Endothelial cell of umbilical vein (primary cell): ENCODE measurements around the gene PHC2. TPM values are rescaled to one million over a fixed set of nuclear protein-coding genes. Genes with fewer than 3 reads are reported as not detected.

Experiments
- BruUV-seq: library from RNA; stranded (reverse); fragments of 400-500 nt; replicated peaks from 2 replicates; lab custom pipeline; 2021; lab: Mats Ljungman, UMichigan
- CTCF ChIA-PET: fragments of 300-600, 350-600 bp; sonication (Branson Sonifier 250); formaldehyde crosslinking; loops from one replicate; lab custom pipeline; 2021; ENCODE audit warnings: antibody characterized with exemption, inconsistent platforms; lab: Charles Lee
- POLR2A ChIA-PET: fragments of 300-600, 350-600 bp; sonication (Branson Sonifier 250); formaldehyde crosslinking; loops from one replicate; lab custom pipeline; 2021; ENCODE audit warnings: antibody characterized with exemption, inconsistent platforms; lab: Charles Lee
- DNase-seq: peaks from one replicate; pipeline ENCODE4 v3.0.0-alpha.2; 2011; ENCODE audit warnings: low read depth, low spot score
- FAIRE-seq: peaks from 2 replicates; lab custom pipeline; 2011; peaks lifted over from hg19 to GRCh38; lab: Jason Lieb, UNC
- H2AFZ ChIP-seq: 2 replicates; pipeline ENCODE4 v1.6.0; 2012; ENCODE audit warnings: low read depth, low read length, control low read depth, inconsistent platforms
- H3K27ac ChIP-seq: 2 replicates; pipeline ENCODE4 v1.5.1; 2011; ENCODE audit warnings: low read depth, mild to moderate bottlenecking, control low read depth, low read length, moderate library complexity; ENCODE audit not compliant: insufficient read depth
- H3K27me3 ChIP-seq, 2 experiments: 2 replicates each; pipeline versions ENCODE4 v1.6.0 to v1.6.1; 2011; ENCODE audit warnings: low read length in 2 of 2, mixed read lengths in 1 of 2; ENCODE audit not compliant: control insufficient read depth in 2 of 2, insufficient read depth in 2 of 2
- H3K36me3 ChIP-seq, 2 experiments: 2 replicates in 1 of 2; 3 replicates in 1 of 2; pipeline ENCODE4 v1.5.1; 2011; ENCODE audit warnings: low read length in 2 of 2, mild to moderate bottlenecking in 1 of 2, moderate library complexity in 1 of 2; ENCODE audit not compliant: control insufficient read depth in 2 of 2, insufficient read depth in 2 of 2; ENCODE audit errors: extremely low read depth in 1 of 2
- H3K4me1 ChIP-seq: 3 replicates; pipeline ENCODE4 v1.5.1; 2011; ENCODE audit warnings: mild to moderate bottlenecking, low read length; ENCODE audit not compliant: control insufficient read depth, insufficient read depth; ENCODE audit errors: extremely low read depth
- H3K4me2 ChIP-seq: 2 replicates; pipeline ENCODE4 v1.6.1; 2011; ENCODE audit warnings: low read length, control low read depth, mixed read lengths; ENCODE audit not compliant: insufficient read depth
- H3K4me3 ChIP-seq, 3 experiments: fragments of 200-600 bp in 1 of 3; sonication (generic), shearing (Covaris generic) in 1 of 3; replicated peaks in 1 of 3; 2 replicates each; pipeline ENCODE4 v1.5.1; 2011 to 2016; ENCODE audit warnings: control low read depth in 3 of 3, low read length in 3 of 3, mild to moderate bottlenecking in 2 of 3, inconsistent platforms in 1 of 3, low read depth in 1 of 3, moderate library complexity in 1 of 3; ENCODE audit not compliant: insufficient read depth in 1 of 3
- H3K79me2 ChIP-seq: 2 replicates; pipeline ENCODE4 v1.6.0; 2012; ENCODE audit warnings: low read length, inconsistent platforms; ENCODE audit not compliant: control insufficient read depth, insufficient read depth
- H3K9ac ChIP-seq: replicated peaks from 2 replicates; pipeline ENCODE3; 2011; ENCODE audit warnings: low read length, control low read depth; ENCODE audit not compliant: insufficient read depth; ENCODE audit errors: extremely low read depth
- H3K9me1 ChIP-seq: replicated peaks from 3 replicates; pipeline ENCODE4 v1.6.0; 2011; ENCODE audit warnings: mild to moderate bottlenecking, low read length; ENCODE audit not compliant: control insufficient read depth, insufficient read depth; ENCODE audit errors: extremely low read depth
- H3K9me3 ChIP-seq: replicated peaks from 2 replicates; pipeline ENCODE4 v1.5.1; 2012; ENCODE audit warnings: low read length, inconsistent platforms; ENCODE audit not compliant: control insufficient read depth, insufficient read depth
- H4K20me1 ChIP-seq: replicated peaks from 2 replicates; pipeline ENCODE3; 2011; ENCODE audit warnings: mild to moderate bottlenecking, low read length; ENCODE audit not compliant: control insufficient read depth, insufficient read depth; ENCODE audit errors: extremely low read depth
- CTCF ChIP-seq, 2 donors: IDR thresholded peaks; 1 replicate in 1 of 2; 2 replicates in 1 of 2; pipeline ENCODE4 v1.5.1; 2011; ENCODE audit warnings: low read length in 2 of 2, mild to moderate bottlenecking in 2 of 2, moderate library complexity in 2 of 2, control low read depth in 1 of 2, inconsistent platforms in 1 of 2, low read depth in 1 of 2; ENCODE audit not compliant: insufficient read depth in 1 of 2; ENCODE audit errors: extremely low read depth in 1 of 2
- EZH2 ChIP-seq: IDR thresholded peaks from 2 replicates; pipeline ENCODE4 v1.6.1; 2012; ENCODE audit warnings: borderline replicate concordance, low read depth, mild to moderate bottlenecking, moderate library complexity, low read length, inconsistent platforms; ENCODE audit not compliant: severe bottlenecking
- FOS ChIP-seq: IDR thresholded peaks from 2 replicates; pipeline ENCODE4 v1.6.1; 2011; ENCODE audit warnings: mild to moderate bottlenecking, low read length, moderate library complexity, borderline replicate concordance; ENCODE audit not compliant: insufficient read depth
- GATA2 ChIP-seq: IDR thresholded peaks from 2 replicates; pipeline ENCODE4 v1.7.0; 2011; ENCODE audit warnings: low read depth, mild to moderate bottlenecking, moderate library complexity, mixed read lengths, low read length; ENCODE audit not compliant: insufficient read length, insufficient read depth
- JUN ChIP-seq: IDR thresholded peaks from 2 replicates; pipeline ENCODE4 v1.6.1; 2011; ENCODE audit warnings: borderline replicate concordance, low read depth; ENCODE audit not compliant: insufficient read length, insufficient read depth
- MAX ChIP-seq: IDR thresholded peaks from 2 replicates; pipeline ENCODE4 v1.6.1; 2011; ENCODE audit not compliant: insufficient read depth, insufficient read length
- MYC ChIP-seq: IDR thresholded peaks from one replicate; pipeline ENCODE4 v1.6.1; 2011; ENCODE audit warnings: mild to moderate bottlenecking, low read depth, low read length
- POLR2A ChIP-seq: IDR thresholded peaks from 2 replicates; pipeline ENCODE4 v1.6.1; 2012; ENCODE audit warnings: low read depth, mild to moderate bottlenecking, control low read depth, low read length
- POLR2AphosphoS5 ChIP-seq: IDR thresholded peaks from 2 replicates; pipeline ENCODE4 v1.6.1; 2012; ENCODE audit warnings: low read depth, mild to moderate bottlenecking, control low read depth, low read length, moderate library complexity; ENCODE audit not compliant: insufficient read depth
- dilution Hi-C: fragments of 300-500 bp; cut with MboI; formaldehyde crosslinking; loops from one replicate; pipeline ENCODE4 v1.15.0; 2019; ENCODE audit warnings: low sequenced_read_pairs; ENCODE audit not compliant: extremely low pct_ligation_motif_present
- intact Hi-C: fragments of 100-400 bp; cut with micrococcal nuclease; formaldehyde crosslinking; loops from one replicate; pipeline ENCODE4 v1.10.0; 2022
- polyA plus RNA-seq, 4 experiments: library from polyadenylated mRNA; depleted of rRNA in 3 of 4; stranded (reverse) in 3 of 4; unstranded in 1 of 4; fragments of >200 nt; gene quantifications; 2 replicates each; pipeline versions ENCODE4 v1.2.1 to v1.2.3, GENCODE V29; 2011 to 2012; ENCODE audit warnings: missing spikeins in 1 of 4
- total RNA-seq: library from RNA; stranded (reverse); gene quantifications from 2 replicates; pipeline ENCODE4 v1.2.3, GENCODE V29; 2021

The PHC2 gene
- total and polyA plus RNA-seq, 2 donors (not counting 3 experiments of a cell fraction or from before 2014, with no cell fraction given): 65.6 to 79.0 TPM

- no peaks in the 10 kb centered on the region for H4K20me1 ChIP-seq
- ChIA-PET POLR2A (no interaction called here), CTCF (interaction anchor here (1.0 to 4.8 kb wide), 2 partner anchors 10 to 88 kb away, joined by 3 to 37 read pairs; partner anchors contain the start of gene ZSCAN20)
- peaks cover 16% of the 10 kb centered on the region for H3K4me1 ChIP-seq
- no peaks in the 10 kb centered on the region for H3K9me3 ChIP-seq
- BruUV-seq: no TSS peak
- H3K27me3 ChIP-seq: no peaks in the 10 kb centered on the region
- TF ChIP-seq MYC: no peak
- no peak for TF ChIP-seq POLR2AphosphoS5
- no peak for TF ChIP-seq GATA2
- TF ChIP-seq POLR2A: no peak
- no peak for TF ChIP-seq MAX
- TF ChIP-seq JUN: no peak
- TF ChIP-seq CTCF (IDR thresholded peaks at IDR 0.05; ENCODE audit: extremely low read depth in 1 of 2, insufficient read depth in 1 of 2, low read depth in 1 of 2, low read length in 2 of 2): no peak
- no peak for TF ChIP-seq FOS
- TF ChIP-seq EZH2: no peak
- FAIRE-seq (no peak), DNase-seq (no peak)
- dilution Hi-C loops (no loop called here), intact Hi-C loops (no loop called here)
- H3K4me2 ChIP-seq: no peak overlapping the region
- H2AFZ ChIP-seq: no peak overlapping the region
- H3K9ac ChIP-seq: no peak overlapping the region
- no peak overlapping the region for H3K27ac ChIP-seq
- H3K4me3 ChIP-seq: no peak overlapping the region
- no peaks in the 10 kb centered on the region for H3K79me2 ChIP-seq
- no peaks in the 10 kb centered on the region for H3K36me3 ChIP-seq
- no peaks in the 10 kb centered on the region for H3K9me1 ChIP-seq
These were observed 29.2 kb upstream of the PHC2 start for GRCh38 chr1:33460144-33460543.
